T-helper 1 cell treated with Interleukin-12 subunit alpha and Interleukin-12 subunit beta and Interleukin-4 antibody, amounts not matched to agents 30 μg/mL and 1 μg/mL, for 36 hours (primary cell): ENCODE measurements around the gene MMP26.
"Not testable (repeated sequence)": the region's sequence is repeated elsewhere in the genome, so short reads cannot be mapped to it uniquely, and the experiment has no call there.

ENCODE experiments used
- H3K27ac Mint-ChIP-seq: one replicate; pipeline ENCODE4 v1.8.0; 2021; ENCODE audit warnings: mild to moderate bottlenecking, mixed read lengths
- H3K27me3 Mint-ChIP-seq: one replicate; pipeline ENCODE4 v1.8.0; 2021; ENCODE audit warnings: low read depth, mixed read lengths
- H3K36me3 Mint-ChIP-seq: one replicate; pipeline ENCODE4 v1.8.0; 2021; ENCODE audit warnings: low read depth, mixed read lengths
- H3K4me1 Mint-ChIP-seq: one replicate; pipeline ENCODE4 v1.8.0; 2021; ENCODE audit warnings: low read depth, mixed read lengths
- H3K4me3 Mint-ChIP-seq: one replicate; pipeline ENCODE4 v1.8.0; 2021; ENCODE audit warnings: mild to moderate bottlenecking, moderate library complexity, mixed read lengths
- H3K9me3 Mint-ChIP-seq: one replicate; pipeline ENCODE4 v1.8.0; 2021; ENCODE audit warnings: mixed read lengths

The MMP26 gene

DNA sequence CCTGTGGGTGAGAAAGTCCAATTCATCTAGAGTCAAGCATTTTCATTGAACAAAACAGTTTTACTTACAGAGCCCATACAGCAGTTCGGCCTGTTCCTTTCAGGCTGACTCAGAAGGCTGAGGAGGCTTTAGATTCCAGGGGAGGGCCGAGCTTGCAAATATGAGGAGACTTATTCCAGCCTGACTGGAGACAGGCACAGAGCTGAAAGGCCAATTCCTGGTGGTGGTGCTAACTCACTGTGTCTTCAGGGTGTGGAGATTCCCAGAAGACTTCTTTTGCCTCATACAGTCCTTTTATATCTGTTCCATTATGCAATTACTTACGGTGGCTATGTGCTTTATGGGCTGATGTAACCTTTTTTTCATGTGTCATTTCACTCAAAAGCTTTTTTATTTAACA lies 7.0 kb upstream of the MMP26 start, which contains the start of gene OR51E2:
OR51E2 (minus strand) TSS at position 269 of the 400 bp plus-strand sequence. CDS start 15,142 bp downstream, outside the sequence.
- Mint-ChIP-seq H3K4me1 (no peaks in the 10 kb centered on the region), H3K27me3 (peaks cover 4% of the 10 kb centered on the region), H3K9me3 (no peaks in the 10 kb centered on the region), H3K27ac (no peak within 1 kb of the TSS), H3K36me3 (no peaks in the 10 kb centered on the region), H3K4me3 (no peak within 1 kb of the TSS)

DNA sequence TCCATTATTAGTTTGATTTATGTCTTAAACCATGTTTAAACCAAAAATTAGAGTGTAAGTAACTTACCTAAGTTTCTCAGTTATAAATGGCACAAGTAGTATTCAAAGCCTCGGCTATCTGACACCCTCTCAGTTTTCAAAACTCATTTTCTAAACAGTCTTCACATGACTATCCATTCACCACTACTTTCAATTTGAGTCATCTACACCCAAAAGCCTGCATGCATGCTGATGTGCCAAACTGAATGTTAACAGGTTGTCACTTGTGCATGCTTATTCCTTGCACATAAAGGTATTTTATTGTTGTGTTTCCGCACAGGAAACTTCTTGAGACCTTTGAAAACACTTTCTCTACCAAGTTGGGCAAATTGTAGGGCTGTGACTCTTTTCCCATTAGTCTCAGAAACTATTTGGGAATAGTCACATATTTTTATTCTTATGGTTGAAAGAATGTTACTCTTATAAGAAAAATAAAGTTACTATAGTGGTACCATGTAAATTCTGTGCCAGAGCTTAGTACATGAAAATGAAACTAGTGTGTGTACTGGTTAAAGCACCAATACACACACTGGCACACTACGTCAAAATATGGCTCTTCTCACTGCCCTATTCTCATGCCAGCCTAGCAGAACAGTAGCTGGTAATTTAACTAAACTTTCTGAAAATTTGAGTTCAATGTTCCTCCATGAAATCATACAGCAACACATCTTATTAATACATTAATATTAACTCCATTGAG lies 4.7 kb upstream of the MMP26 start:
- H3K9me3 Mint-ChIP-seq, result no peaks in the 10 kb centered on the region
- H3K27me3 Mint-ChIP-seq, result peaks cover 4% of the 10 kb centered on the region
- no peaks in the 10 kb centered on the region for H3K4me1 Mint-ChIP-seq
- no peaks in the 10 kb centered on the region for H3K36me3 Mint-ChIP-seq
- no peak overlapping the region for H3K4me3 Mint-ChIP-seq
- H3K27ac Mint-ChIP-seq, result no peak overlapping the region

DNA sequence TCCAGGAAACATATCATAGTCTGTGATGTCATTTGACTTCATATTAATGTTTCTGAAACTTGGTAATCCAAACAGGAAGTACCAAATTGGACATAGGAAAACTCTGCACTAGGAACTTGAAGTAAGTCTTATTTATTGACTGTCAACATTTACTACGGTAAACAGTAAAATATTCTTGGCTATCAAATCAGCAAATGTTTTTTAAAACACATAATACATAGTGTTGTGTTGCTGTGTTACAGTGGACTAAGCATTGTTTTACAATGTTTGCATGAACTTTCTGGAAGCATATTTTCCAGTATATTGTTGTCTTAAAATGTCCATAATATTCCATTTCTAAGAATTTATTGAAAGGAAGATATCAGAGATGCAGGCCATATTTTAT lies 4.2 kb upstream of the MMP26 start:
- H3K27me3 Mint-ChIP-seq, result peaks cover 4% of the 10 kb centered on the region
- H3K36me3 Mint-ChIP-seq, result no peaks in the 10 kb centered on the region
- no peaks in the 10 kb centered on the region for H3K9me3 Mint-ChIP-seq
- H3K4me3 Mint-ChIP-seq, result no peak overlapping the region
- H3K27ac Mint-ChIP-seq, result no peak overlapping the region
- H3K4me1 Mint-ChIP-seq, result no peaks in the 10 kb centered on the region

DNA sequence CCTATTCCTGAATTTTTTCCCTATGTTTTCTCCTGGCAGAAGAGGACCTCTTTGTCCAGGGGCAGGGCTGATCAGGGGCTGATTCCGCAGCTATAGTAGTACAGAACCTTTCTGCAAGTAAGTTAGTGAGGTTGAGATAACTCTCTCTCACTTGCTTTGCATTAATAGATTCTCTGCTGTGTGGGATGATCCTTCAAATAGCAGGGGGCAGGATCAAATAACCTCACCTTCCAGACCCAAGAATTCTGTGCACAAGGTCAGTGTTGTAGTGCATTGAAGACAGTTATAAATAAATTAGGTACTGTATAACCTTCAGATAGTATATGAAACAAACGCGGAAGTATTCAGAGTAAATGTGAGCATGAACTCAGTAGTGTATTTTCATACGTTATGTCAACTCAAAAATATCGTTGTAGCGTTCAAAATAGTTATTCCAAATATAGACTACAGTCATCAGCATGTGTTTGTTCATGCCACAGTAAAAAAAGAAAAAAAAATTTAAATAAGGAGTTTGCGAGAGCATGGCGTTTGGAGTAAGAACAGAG lies 278 bp downstream of the MMP26 start:
- no peak overlapping the region for H3K27ac Mint-ChIP-seq
- H3K36me3 Mint-ChIP-seq, result no peaks in the 10 kb centered on the region
- H3K9me3 Mint-ChIP-seq, result no peaks in the 10 kb centered on the region
- H3K27me3 Mint-ChIP-seq, result peaks cover 18% of the 10 kb centered on the region
- no peaks in the 10 kb centered on the region for H3K4me1 Mint-ChIP-seq
- no peak overlapping the region for H3K4me3 Mint-ChIP-seq

DNA sequence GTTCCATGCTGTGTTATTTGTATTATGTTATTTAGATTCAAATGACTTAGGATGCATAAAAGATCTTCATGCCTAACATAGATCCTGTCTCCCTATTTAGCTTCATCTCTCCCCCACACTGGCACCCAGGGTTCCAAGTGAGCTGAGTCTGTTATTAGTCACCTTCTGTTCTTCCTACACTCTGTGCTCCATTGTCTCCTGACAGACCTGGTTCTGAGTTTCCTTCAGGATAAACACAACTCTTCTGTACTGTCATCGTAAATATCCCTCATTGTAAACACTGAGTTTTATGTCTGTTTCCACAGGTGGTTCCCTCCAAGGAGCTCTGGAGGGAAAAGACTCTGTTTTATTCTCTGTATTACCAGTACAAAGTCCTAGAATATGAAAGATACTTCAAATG lies 8.7 kb downstream of the MMP26 start:
- no peaks in the 10 kb centered on the region for H3K9me3 Mint-ChIP-seq
- H3K27me3 Mint-ChIP-seq, result peaks cover 12% of the 10 kb centered on the region
- H3K4me3 Mint-ChIP-seq, result no peak overlapping the region
- H3K36me3 Mint-ChIP-seq, result no peaks in the 10 kb centered on the region
- no peak overlapping the region for H3K27ac Mint-ChIP-seq
- H3K4me1 Mint-ChIP-seq, result no peaks in the 10 kb centered on the region

DNA sequence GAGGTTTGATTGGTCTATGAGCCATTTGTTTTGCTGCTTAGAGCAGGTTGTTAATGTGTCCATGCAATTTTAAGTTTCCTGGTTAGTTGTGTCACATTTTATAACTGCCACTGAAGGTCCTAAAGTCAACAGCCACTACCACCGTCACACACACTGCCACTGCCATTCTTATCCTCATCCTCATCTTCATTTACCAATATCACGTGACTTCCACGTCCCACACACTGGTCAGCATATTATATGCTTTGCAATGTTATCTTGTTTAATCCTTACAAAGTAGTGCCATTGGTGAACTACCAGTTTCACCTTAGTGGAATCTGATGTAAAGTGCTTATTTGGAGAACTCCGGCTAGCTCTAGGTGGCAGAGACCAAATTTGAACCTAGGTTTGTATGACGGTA lies 9.7 kb downstream of the MMP26 start:
- Mint-ChIP-seq H3K4me3 (no peak overlapping the region), H3K9me3 (no peaks in the 10 kb centered on the region), H3K27ac (no peak overlapping the region), H3K4me1 (no peaks in the 10 kb centered on the region), H3K27me3 (peaks cover 10% of the 10 kb centered on the region), H3K36me3 (no peaks in the 10 kb centered on the region)

DNA sequence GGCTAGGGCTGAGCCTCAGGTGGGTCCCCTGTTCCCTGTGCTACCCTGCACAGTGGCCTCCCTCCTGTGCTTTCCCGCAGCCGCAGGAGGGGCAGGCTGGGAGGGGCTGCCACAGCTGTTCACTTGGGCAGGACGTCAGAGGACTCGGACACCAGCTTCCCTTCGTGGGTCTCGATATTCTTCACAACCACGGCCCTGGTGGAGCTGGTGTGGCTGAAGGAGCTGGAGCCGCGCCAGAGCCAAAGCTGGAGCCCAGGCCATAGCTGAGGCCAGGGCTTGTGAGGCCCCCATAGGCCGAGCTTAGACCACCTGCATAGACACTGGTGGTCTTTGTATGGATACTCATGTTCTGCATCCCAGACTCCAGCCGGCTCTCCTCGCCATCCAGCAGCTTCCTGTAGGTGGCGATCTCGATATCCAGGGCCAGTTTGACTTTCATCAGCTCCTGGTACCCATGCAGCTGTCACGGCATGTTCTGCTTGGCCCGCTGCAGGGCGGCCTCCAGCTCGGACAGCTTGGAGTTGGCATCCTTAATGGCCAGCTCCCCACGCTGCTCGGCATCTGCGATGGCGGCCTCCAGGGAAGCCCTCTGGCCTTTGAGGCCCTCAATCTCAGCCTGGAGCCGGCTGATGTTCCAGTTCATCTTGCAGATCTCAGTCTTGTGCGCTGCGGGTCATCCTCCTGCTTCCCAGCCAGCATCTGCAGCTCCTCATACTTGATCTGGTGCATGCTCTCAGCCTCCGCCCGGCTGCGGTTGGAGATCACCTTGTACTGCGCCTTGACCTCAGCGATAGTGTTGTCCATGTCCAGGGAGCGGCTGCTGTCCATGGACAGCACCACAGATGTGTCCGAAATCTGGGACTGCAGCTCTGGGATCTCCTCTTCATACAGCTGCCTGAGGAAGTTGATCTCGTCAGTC lies 18.3 kb downstream of the MMP26 start:
- H3K4me3 Mint-ChIP-seq, H3K36me3 Mint-ChIP-seq, H3K4me1 Mint-ChIP-seq, H3K27me3 Mint-ChIP-seq, H3K27ac Mint-ChIP-seq, H3K9me3 Mint-ChIP-seq: not testable (repeated sequence)

DNA sequence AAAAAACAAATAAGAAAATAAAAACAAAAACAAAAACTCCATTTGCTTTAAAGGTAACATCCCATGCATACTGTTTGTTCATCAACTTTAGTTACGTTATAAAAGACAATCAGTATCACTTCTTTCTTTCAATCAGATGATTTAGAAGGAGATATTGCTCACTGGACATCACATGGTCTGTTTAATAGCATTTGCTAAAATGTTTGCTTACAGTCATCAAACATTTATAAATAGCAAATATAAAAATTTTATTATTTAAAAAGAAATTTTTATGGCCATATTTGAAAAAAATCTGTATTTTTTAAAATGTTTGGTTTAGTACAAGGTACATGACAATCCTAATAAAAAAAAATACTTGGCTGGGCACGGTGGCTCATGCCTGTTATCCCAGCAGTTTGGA lies 22.6 kb downstream of the MMP26 start:
- no peaks in the 10 kb centered on the region for H3K27me3 Mint-ChIP-seq
- no peak overlapping the region for H3K27ac Mint-ChIP-seq
- H3K36me3 Mint-ChIP-seq, result no peaks in the 10 kb centered on the region
- H3K4me3 Mint-ChIP-seq, result no peak overlapping the region
- H3K4me1 Mint-ChIP-seq, result no peaks in the 10 kb centered on the region
- no peaks in the 10 kb centered on the region for H3K9me3 Mint-ChIP-seq

DNA sequence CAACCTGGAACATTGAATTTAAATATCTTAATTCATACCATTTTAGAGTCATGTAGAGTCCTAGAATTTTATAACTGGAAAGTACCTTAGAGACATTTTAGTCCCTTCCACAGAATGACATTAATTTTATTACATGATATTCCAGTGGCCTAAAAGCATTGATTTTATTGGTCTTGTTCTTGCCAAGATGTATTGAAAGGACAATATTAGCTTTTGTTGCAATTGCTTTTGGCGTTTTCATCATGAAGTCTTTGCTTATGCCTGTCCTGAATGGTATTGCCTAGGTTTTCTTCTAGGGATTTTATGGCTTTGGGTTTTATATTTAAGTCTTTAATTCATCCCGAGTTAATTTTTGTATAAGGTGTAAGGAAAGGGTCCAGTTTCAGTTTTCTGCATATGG lies 36.2 kb downstream of the MMP26 start:
- Mint-ChIP-seq H3K27me3 (no peaks in the 10 kb centered on the region), H3K9me3 (no peaks in the 10 kb centered on the region), H3K4me3 (no peak overlapping the region), H3K4me1 (no peaks in the 10 kb centered on the region), H3K27ac (no peak overlapping the region), H3K36me3 (no peaks in the 10 kb centered on the region)

DNA sequence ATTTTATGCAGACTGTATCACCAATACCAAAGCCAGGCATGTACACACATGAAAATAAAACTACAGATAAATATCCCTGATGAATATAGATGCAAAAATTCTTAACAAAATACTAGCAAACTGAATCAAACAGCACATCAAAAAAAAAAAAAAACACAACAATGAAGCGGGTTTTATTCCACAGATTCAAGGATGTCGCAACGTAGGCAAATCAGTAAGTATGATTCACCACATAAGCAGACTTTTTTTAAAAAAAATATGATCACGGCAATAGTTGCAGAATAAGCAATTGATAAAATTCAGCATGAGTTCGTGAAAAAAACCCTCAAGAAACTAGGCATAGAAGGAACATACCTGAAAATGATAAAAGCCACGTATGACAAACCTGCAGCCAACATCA lies 43.9 kb downstream of the MMP26 start:
- no peaks in the 10 kb centered on the region for H3K4me1 Mint-ChIP-seq
- no peaks in the 10 kb centered on the region for H3K36me3 Mint-ChIP-seq
- no peaks in the 10 kb centered on the region for H3K27me3 Mint-ChIP-seq
- H3K27ac Mint-ChIP-seq, result no peak overlapping the region
- H3K4me3 Mint-ChIP-seq, result no peak overlapping the region
- H3K9me3 Mint-ChIP-seq, result no peaks in the 10 kb centered on the region

DNA sequence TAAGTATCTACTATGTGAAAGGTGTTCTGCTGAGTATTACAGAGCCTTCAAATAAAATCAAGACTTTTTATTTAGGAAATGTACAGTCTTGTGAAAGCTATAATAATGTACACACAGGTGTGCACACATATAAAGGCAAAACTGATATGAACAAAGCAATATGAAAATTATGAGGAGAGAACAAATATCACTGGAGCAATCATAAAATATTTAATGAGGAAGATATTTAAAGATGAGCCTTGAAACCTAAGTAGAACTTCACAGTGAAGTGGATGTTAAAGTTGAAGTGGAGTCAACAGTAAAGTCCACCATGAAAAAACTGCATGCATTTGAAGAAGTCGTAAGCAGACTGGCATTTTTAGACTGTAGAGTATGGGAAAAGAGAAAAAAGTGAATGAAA lies 46.6 kb downstream of the MMP26 start:
- no peaks in the 10 kb centered on the region for H3K27me3 Mint-ChIP-seq
- no peaks in the 10 kb centered on the region for H3K9me3 Mint-ChIP-seq
- H3K4me1 Mint-ChIP-seq, result no peaks in the 10 kb centered on the region
- H3K4me3 Mint-ChIP-seq, result no peak overlapping the region
- H3K27ac Mint-ChIP-seq, result no peak overlapping the region
- no peaks in the 10 kb centered on the region for H3K36me3 Mint-ChIP-seq
